ENCODE measurements around the gene PDIA4. TPM values are rescaled to one million over a fixed set of nuclear protein-coding genes. Genes with fewer than 3 reads are reported as not detected.
"Not testable (repeated sequence)": the region's sequence is repeated elsewhere in the genome, so short reads cannot be mapped to it uniquely, and the experiment has no call there.

Gene PDIA4
- total RNA-seq, 1 donor from 2014 or later: 266 TPM

DNA sequence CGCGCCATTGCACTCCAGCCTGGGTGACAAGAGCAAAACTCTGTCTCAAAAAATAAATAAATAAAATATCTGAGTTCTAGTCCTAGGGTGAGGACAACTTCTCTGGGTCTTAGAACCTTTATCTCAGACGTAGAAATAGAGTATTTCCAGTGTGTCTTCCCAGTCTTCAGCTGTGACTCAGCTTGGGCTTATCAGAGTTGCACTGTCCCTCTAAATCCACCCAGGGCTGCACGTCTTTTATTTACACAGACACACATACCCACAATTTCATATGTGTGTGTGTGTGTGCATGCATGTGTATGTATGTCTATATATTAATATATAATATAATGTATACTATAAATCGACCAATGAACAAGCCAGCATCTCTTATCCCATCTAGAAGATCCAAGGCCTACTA lies 13.0 kb upstream of the PDIA4 start:
- TF ChIP-seq, protein P1, sequence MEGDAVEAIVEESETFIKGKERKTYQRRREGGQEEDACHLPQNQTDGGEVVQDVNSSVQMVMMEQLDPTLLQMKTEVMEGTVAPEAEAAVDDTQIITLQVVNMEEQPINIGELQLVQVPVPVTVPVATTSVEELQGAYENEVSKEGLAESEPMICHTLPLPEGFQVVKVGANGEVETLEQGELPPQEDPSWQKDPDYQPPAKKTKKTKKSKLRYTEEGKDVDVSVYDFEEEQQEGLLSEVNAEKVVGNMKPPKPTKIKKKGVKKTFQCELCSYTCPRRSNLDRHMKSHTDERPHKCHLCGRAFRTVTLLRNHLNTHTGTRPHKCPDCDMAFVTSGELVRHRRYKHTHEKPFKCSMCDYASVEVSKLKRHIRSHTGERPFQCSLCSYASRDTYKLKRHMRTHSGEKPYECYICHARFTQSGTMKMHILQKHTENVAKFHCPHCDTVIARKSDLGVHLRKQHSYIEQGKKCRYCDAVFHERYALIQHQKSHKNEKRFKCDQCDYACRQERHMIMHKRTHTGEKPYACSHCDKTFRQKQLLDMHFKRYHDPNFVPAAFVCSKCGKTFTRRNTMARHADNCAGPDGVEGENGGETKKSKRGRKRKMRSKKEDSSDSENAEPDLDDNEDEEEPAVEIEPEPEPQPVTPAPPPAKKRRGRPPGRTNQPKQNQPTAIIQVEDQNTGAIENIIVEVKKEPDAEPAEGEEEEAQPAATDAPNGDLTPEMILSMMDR (IDR thresholded peaks at IDR 0.05; ENCODE audit: unreplicated experiment): no peak
- peaks cover 8% of the 10 kb centered on the region for H3K27me3 Mint-ChIP-seq (ENCODE audit: unreplicated experiment)
- H3K27ac Mint-ChIP-seq (ENCODE audit: unreplicated experiment): no peak overlapping the region
- DNase-seq (ENCODE audit: low spot score): no peak
- H3K4me3 Mint-ChIP-seq (ENCODE audit: unreplicated experiment): no peak overlapping the region
- peaks cover 6% of the 10 kb centered on the region for H3K9me3 Mint-ChIP-seq (ENCODE audit: unreplicated experiment)
- H3K4me1 Mint-ChIP-seq (ENCODE audit: unreplicated experiment): peaks cover 18% of the 10 kb centered on the region
- H3K36me3 Mint-ChIP-seq (ENCODE audit: low read depth, unreplicated experiment): peaks cover 16% of the 10 kb centered on the region

DNA sequence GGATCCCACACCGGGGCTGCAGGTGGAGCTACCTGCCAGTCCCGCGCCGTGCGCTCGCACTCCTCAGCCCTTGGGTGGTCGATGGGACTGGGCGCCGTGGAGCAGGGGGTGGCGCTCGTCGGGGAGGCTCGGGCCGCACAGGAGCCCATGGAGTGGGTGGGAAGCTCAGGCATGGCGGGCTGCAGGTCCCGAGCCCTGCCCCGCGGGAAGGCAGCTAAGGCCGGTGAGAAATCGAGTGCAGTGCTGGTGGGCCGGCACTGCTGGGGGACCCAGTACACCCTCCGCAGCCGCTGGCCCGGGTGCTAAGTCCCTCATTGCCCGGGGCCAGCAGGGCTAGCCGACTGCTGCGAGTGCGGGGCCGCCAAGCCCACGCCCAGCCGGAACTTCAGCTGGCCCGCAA lies 10.3 kb upstream of the PDIA4 start:
- DNase-seq (ENCODE audit: low spot score); H3K27ac Mint-ChIP-seq (ENCODE audit: unreplicated experiment); H3K27me3 Mint-ChIP-seq (ENCODE audit: unreplicated experiment); H3K9me3 Mint-ChIP-seq (ENCODE audit: unreplicated experiment); H3K4me1 Mint-ChIP-seq (ENCODE audit: unreplicated experiment); H3K4me3 Mint-ChIP-seq (ENCODE audit: unreplicated experiment): not testable (repeated sequence)
- H3K36me3 Mint-ChIP-seq (ENCODE audit: low read depth, unreplicated experiment): peaks cover 20% of the 10 kb centered on the region

DNA sequence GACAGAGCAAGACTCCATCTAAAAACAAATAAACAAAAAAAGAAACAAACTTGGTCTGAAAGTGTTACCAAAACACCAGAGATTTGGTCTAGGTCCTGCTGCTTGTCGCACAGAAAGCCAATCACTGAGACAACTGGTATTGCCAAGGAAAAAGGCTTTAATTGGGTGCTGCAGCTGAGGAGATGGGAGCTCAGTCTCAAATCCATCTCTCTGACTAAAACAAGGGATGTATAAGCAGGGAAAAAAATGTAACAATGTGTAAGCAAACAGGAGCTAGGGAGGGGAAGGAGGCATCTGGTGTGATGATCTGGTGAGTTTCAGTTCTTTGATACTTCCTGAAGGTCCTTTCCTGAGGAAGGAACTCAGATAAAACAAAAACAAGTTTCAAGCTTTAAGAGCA lies 8.4 kb upstream of the PDIA4 start:
- Mint-ChIP-seq H3K27me3 (ENCODE audit: unreplicated experiment) (peaks cover 8% of the 10 kb centered on the region), H3K36me3 (ENCODE audit: low read depth, unreplicated experiment) (peaks cover 24% of the 10 kb centered on the region), H3K27ac (ENCODE audit: unreplicated experiment) (peak overlapping the region; percentile 76), H3K4me3 (ENCODE audit: unreplicated experiment) (peak overlapping the region; percentile 85), H3K9me3 (ENCODE audit: unreplicated experiment) (peaks cover 6% of the 10 kb centered on the region), H3K4me1 (ENCODE audit: unreplicated experiment) (peaks cover 3% of the 10 kb centered on the region)
- TF ChIP-seq, protein P1 (IDR thresholded peaks at IDR 0.05; ENCODE audit: unreplicated experiment): no peak
- no peak for DNase-seq (ENCODE audit: low spot score)

DNA sequence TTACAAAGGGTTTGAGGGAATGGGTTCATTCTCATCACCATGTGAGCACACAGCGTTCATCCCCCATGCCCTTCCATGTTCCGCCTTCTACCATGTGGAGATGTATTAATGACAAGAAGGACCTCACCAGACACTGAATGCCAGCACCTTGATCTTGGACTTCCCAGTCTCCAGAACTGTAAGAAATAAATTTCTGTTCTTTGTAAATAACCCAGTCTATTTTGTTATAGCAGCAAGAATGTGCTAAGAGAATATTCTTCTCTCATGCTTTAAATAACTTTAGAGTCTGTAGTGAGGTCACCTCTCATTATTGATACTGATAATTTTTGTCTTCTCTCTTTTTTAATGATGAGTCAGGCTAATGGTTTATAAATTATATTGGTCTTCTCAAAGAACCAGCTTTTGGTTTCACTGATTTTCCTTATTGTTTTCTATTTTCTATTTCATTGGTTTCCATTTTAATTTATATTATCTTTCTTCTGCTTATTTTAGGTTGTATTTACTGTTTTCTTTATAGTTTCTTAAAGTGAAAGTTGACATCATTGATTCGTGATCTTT lies 3.1 kb upstream of the PDIA4 start:
- H3K27me3 Mint-ChIP-seq (ENCODE audit: unreplicated experiment): peaks cover 9% of the 10 kb centered on the region
- no peaks in the 10 kb centered on the region for H3K9me3 Mint-ChIP-seq (ENCODE audit: unreplicated experiment)
- H3K27ac Mint-ChIP-seq (ENCODE audit: unreplicated experiment): no peak overlapping the region
- peaks cover 8% of the 10 kb centered on the region for H3K36me3 Mint-ChIP-seq (ENCODE audit: low read depth, unreplicated experiment)
- TF ChIP-seq, protein P1 (IDR thresholded peaks at IDR 0.05; ENCODE audit: unreplicated experiment): no peak
- no peak overlapping the region for H3K4me3 Mint-ChIP-seq (ENCODE audit: unreplicated experiment)
- peaks cover 18% of the 10 kb centered on the region for H3K4me1 Mint-ChIP-seq (ENCODE audit: unreplicated experiment)
- no peak for DNase-seq (ENCODE audit: low spot score)

DNA sequence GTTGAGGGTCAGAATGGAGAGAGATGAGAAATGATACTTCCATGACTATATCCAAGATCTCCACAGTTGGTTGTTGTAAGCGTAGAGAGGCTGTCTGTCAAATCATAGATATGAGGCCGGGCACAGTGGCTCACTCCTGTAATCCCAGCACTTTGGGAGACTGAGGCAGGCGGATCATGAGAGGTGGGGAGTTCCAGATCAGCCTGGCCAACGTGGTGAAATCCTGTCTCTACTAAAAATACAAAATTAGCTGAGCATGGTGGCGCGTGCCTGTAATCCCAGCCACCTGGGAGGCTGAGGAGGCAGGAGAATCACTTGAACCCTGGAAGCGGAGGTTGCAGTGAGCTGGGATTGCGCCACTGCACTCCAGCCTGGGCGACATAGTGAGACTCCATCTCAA lies 2.1 kb upstream of the PDIA4 start:
- H3K27ac Mint-ChIP-seq (ENCODE audit: unreplicated experiment); DNase-seq (ENCODE audit: low spot score); H3K36me3 Mint-ChIP-seq (ENCODE audit: low read depth, unreplicated experiment); H3K9me3 Mint-ChIP-seq (ENCODE audit: unreplicated experiment); H3K4me3 Mint-ChIP-seq (ENCODE audit: unreplicated experiment): not testable (repeated sequence)
- Mint-ChIP-seq H3K27me3 (ENCODE audit: unreplicated experiment) (peaks cover 12% of the 10 kb centered on the region), H3K4me1 (ENCODE audit: unreplicated experiment) (peaks cover 25% of the 10 kb centered on the region)

DNA sequence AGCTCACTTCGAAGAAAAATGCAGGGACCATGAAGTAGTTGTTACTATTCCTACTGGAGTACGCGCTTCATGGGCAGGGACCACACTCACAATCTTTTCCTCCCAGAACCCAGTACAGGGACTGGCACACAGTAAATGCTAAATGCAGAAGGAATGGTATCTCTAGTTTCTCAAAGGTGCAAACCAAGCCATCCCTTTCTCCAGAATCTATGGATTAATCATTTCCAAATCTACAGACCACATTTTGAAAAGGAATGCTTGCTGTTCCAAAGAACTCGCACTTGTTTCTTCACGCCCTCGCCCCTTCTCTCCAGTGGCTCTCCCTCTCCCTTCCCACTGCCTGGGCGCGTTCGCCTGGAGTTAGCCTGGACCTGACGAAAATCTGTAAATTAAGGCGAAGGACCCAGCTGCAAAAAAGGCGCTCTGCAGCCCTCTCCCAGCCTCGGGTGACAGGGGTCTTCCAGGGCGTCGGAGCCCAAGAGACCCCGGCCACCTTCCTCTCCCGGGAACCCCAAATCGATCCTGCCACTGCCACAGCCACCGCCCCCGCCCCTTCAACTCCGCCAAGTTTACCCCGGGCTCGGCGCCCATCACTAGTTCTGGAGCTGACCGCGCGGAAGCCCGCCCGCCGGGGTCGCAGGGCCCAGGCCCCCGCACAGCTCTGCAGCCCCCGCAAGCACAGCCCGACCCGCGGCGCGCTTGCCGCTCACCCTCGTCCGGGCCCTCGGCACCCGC lies 527 bp downstream of the PDIA4 start:
- peaks cover 8% of the 10 kb centered on the region for H3K36me3 Mint-ChIP-seq (ENCODE audit: low read depth, unreplicated experiment)
- peaks cover 12% of the 10 kb centered on the region for H3K27me3 Mint-ChIP-seq (ENCODE audit: unreplicated experiment)
- H3K9me3 Mint-ChIP-seq (ENCODE audit: unreplicated experiment): no peaks in the 10 kb centered on the region
- peak overlapping the region; percentile 90 for H3K27ac Mint-ChIP-seq (ENCODE audit: unreplicated experiment)
- H3K4me1 Mint-ChIP-seq (ENCODE audit: unreplicated experiment): peaks cover 42% of the 10 kb centered on the region
- DNase-seq (ENCODE audit: low spot score): no peak
- peak overlapping the region; percentile 97 for H3K4me3 Mint-ChIP-seq (ENCODE audit: unreplicated experiment)
- TF ChIP-seq, protein P1 (IDR thresholded peaks at IDR 0.05; ENCODE audit: unreplicated experiment): no peak
